Sigmoid colon (tissue), 4 donors: ENCODE results near the gene GOLGA8B.
"Not testable (repeated sequence)": the region's sequence is repeated elsewhere in the genome, so short reads cannot be mapped to it uniquely, and the experiment has no call there.

Experiments
- CTCF ChIP-seq, 4 experiments: fragments of 450-650 bp in 3 of 4; fragments of 200-600 bp in 1 of 4; IDR thresholded peaks; one replicate each; pipeline ENCODE4 v1.5.1; 2016 to 2019; ENCODE audit warnings: antibody characterized with exemption in 4 of 4, mild to moderate bottlenecking in 3 of 4, moderate library complexity in 2 of 4
- POLR2AphosphoS5 ChIP-seq, 4 donors: sonication (generic); formaldehyde crosslinking; IDR thresholded peaks; one replicate each; pipeline ENCODE4 v1.6.1; 2017; ENCODE audit warnings: antibody characterized with exemption in 4 of 4

GRCh38 chr15:34575035-34575434, 8.4 kb downstream of the GOLGA8B start:
- not testable (repeated sequence) for TF ChIP-seq CTCF, POLR2AphosphoS5 (IDR thresholded peaks at IDR 0.05)
